IMR-90 (cell line): ENCODE measurements around the gene FARP1. TPM values are rescaled to one million over a fixed set of nuclear protein-coding genes. Genes with fewer than 3 reads are reported as not detected.

ENCODE experiments used
- ATAC-seq: fragments of 200-7000 bp; cut with Tn5 transposase; 2 replicates; pipeline ENCODE4 v1.9.1; 2020; ENCODE audit warnings: low read depth, mild to moderate bottlenecking, moderate library complexity
- BruUV-seq: library from RNA; stranded (reverse); fragments of 400-500 nt; replicated peaks from 2 replicates; lab custom pipeline; 2021; lab: Mats Ljungman, UMichigan
- CTCF ChIA-PET: fragments of 300-600 bp; formaldehyde crosslinking; extraction: SDS; loops from one replicate; lab custom pipeline; 2021; ENCODE audit warnings: antibody characterized with exemption; lab: Yijun Ruan, JAX
- POLR2A ChIA-PET: fragments of 300-600 bp; sonication (Branson Sonifier 250); formaldehyde crosslinking; loops from one replicate; lab custom pipeline; 2022; ENCODE audit warnings: antibody characterized with exemption; ENCODE audit not compliant: unreplicated experiment; lab: Charles Lee
- DNase-seq: peaks from one replicate; pipeline ENCODE4 v3.0.0; 2013
- H2AFZ ChIP-seq: replicated peaks from 2 replicates; pipeline ENCODE3; 2013; ENCODE audit warnings: low read length, mild to moderate bottlenecking; ENCODE audit not compliant: poor library complexity
- H2AK5ac ChIP-seq: 2 replicates; pipeline ENCODE4 v1.6.1; 2013; ENCODE audit warnings: low read depth, low read length, inconsistent platforms
- H2AK9ac ChIP-seq: replicated peaks from 2 replicates; pipeline ENCODE3; 2013; ENCODE audit warnings: mild to moderate bottlenecking, low read depth, low read length, moderate library complexity; ENCODE audit not compliant: poor library complexity
- H2BK120ac ChIP-seq: 2 replicates; pipeline ENCODE4 v1.6.1; 2013; ENCODE audit warnings: low read depth, low read length, inconsistent platforms
- H2BK15ac ChIP-seq: 3 replicates; pipeline ENCODE4 v1.6.1; 2013; ENCODE audit warnings: low read depth, low read length, inconsistent platforms
- H2BK20ac ChIP-seq: 2 replicates; pipeline ENCODE4 v1.6.1; 2013; ENCODE audit warnings: low read depth, mild to moderate bottlenecking, inconsistent platforms, low read length, moderate library complexity
- H2BK5ac ChIP-seq: 2 replicates; pipeline ENCODE4 v1.6.1; 2013; ENCODE audit warnings: mild to moderate bottlenecking, low read depth, low read length, inconsistent platforms; ENCODE audit not compliant: poor library complexity, severe bottlenecking
- H3K14ac ChIP-seq: replicated peaks from 2 replicates; pipeline ENCODE4 v1.6.1; 2013; ENCODE audit warnings: low read depth, low read length, inconsistent platforms
- H3K18ac ChIP-seq: 2 replicates; pipeline ENCODE4 v1.6.1; 2013; ENCODE audit warnings: low read depth, low read length, control low read depth
- H3K23ac ChIP-seq: 2 replicates; pipeline ENCODE4 v1.6.1; 2013; ENCODE audit warnings: low read depth, low read length, inconsistent platforms
- H3K27ac ChIP-seq: 2 replicates; pipeline ENCODE4 v1.5.1; 2013; ENCODE audit warnings: mild to moderate bottlenecking, control low read depth, low read length; ENCODE audit not compliant: insufficient read depth
- H3K27me3 ChIP-seq: 2 replicates; pipeline ENCODE4 v1.6.1; 2013; ENCODE audit warnings: low read length; ENCODE audit not compliant: control insufficient read depth, insufficient read depth
- H3K36me3 ChIP-seq: 2 replicates; pipeline ENCODE4 v1.6.1; 2013; ENCODE audit warnings: low read length, mixed read lengths; ENCODE audit not compliant: control insufficient read depth, insufficient read depth
- H3K4ac ChIP-seq: 2 replicates; pipeline ENCODE4 v1.6.1; 2013; ENCODE audit warnings: low read depth, low read length, inconsistent platforms
- H3K4me1 ChIP-seq: 2 replicates; pipeline ENCODE4 v1.6.1; 2013; ENCODE audit warnings: low read length, mixed read lengths; ENCODE audit not compliant: control insufficient read depth, insufficient read depth
- H3K4me2 ChIP-seq: 2 replicates; pipeline ENCODE4 v1.6.1; 2013; ENCODE audit warnings: low read depth, mild to moderate bottlenecking, control low read depth, low read length, moderate library complexity
- H3K4me3 ChIP-seq: 2 replicates; pipeline ENCODE4 v1.5.1; 2013; ENCODE audit warnings: low read depth, mild to moderate bottlenecking, control low read depth, low read length, moderate library complexity; ENCODE audit not compliant: insufficient read depth
- H3K56ac ChIP-seq: 2 replicates; pipeline ENCODE4 v1.6.1; 2013; ENCODE audit warnings: low read length, inconsistent platforms; ENCODE audit not compliant: insufficient read depth; ENCODE audit errors: extremely low read depth
- H3K79me1 ChIP-seq, 2 experiments: 2 replicates each; pipeline ENCODE4 v1.6.1; 2013; ENCODE audit warnings: low read length in 2 of 2, inconsistent platforms in 1 of 2, low read depth in 1 of 2
- H3K9ac ChIP-seq: 2 replicates; pipeline ENCODE4 v1.6.1; 2013; ENCODE audit warnings: low read depth, low read length, control low read depth
- H3K9me1 ChIP-seq: 2 replicates; pipeline ENCODE4 v1.6.1; 2013; ENCODE audit warnings: low read length, inconsistent platforms; ENCODE audit not compliant: insufficient read depth
- H3K9me3 ChIP-seq: 2 replicates; pipeline ENCODE4 v1.6.1; 2013; ENCODE audit warnings: low read length; ENCODE audit not compliant: control insufficient read depth, insufficient read depth
- H4K20me1 ChIP-seq: 2 replicates; pipeline ENCODE4 v1.6.1; 2013; ENCODE audit warnings: low read length, inconsistent platforms; ENCODE audit not compliant: insufficient read depth
- H4K5ac ChIP-seq: 2 replicates; pipeline ENCODE4 v1.6.1; 2013; ENCODE audit warnings: mild to moderate bottlenecking, low read depth, low read length, control low read depth
- H4K8ac ChIP-seq, 2 experiments: 2 replicates each; pipeline ENCODE4 v1.6.1; 2013; ENCODE audit warnings: low read depth in 2 of 2, low read length in 2 of 2, control low read depth in 1 of 2, inconsistent platforms in 1 of 2
- H4K91ac ChIP-seq: 2 replicates; pipeline ENCODE4 v1.6.1; 2013; ENCODE audit warnings: low read depth, low read length, inconsistent platforms; ENCODE audit not compliant: insufficient read depth
- CEBPB ChIP-seq: IDR thresholded peaks from 2 replicates; pipeline ENCODE4 v1.6.1; 2012; ENCODE audit warnings: low read depth, low read length, improper control_type of control experiment
- CHD1 ChIP-seq: IDR thresholded peaks from 2 replicates; pipeline ENCODE4 v1.6.1; 2012; ENCODE audit warnings: low read depth, low read length, improper control_type of control experiment
- CTCF ChIP-seq: conservative IDR thresholded peaks from 2 replicates; pipeline ENCODE4 v1.5.1; 2012; ENCODE audit warnings: mild to moderate bottlenecking, low read depth, low read length, improper control_type of control experiment
- FOS ChIP-seq: fragments of 150-350 bp; IDR thresholded peaks from 2 replicates; pipeline ENCODE4 v1.6.1; 2016; ENCODE audit warnings: low read depth, low read length
- MAFK ChIP-seq: IDR thresholded peaks from 2 replicates; pipeline ENCODE4 v1.6.1; 2012; ENCODE audit warnings: low read depth, low read length, improper control_type of control experiment
- MXI1 ChIP-seq: IDR thresholded peaks from 2 replicates; pipeline ENCODE4 v1.6.1; 2012; ENCODE audit warnings: low read depth, mild to moderate bottlenecking, low read length, moderate library complexity, borderline replicate concordance
- RAD21 ChIP-seq: IDR thresholded peaks from 2 replicates; pipeline ENCODE4 v1.6.1; 2012; ENCODE audit warnings: low read length, improper control_type of control experiment
- USF2 ChIP-seq: fragments of 150-350 bp; IDR thresholded peaks from 2 replicates; pipeline ENCODE4 v1.6.1; 2017; ENCODE audit warnings: mild to moderate bottlenecking, antibody characterized with exemption, low read length, low read depth
- WGBS, 2 experiments: methylation state at CpG; one replicate each; pipeline versions ENCODE4 v1.1.5 to v1.1.7; 2013; ENCODE audit warnings: missing lambda C conversion rate in 2 of 2; ENCODE audit not compliant: insufficient read length in 1 of 2; ENCODE audit errors: extremely low coverage in 2 of 2; 5-methylcytosine and 5-hydroxymethylcytosine counted together
- dilution Hi-C: fragments of 300-500 bp; cut with HindIII; formaldehyde crosslinking; loops from one replicate; pipeline ENCODE4 v1.14.3; 2018; ENCODE audit warnings: low sequenced_read_pairs; ENCODE audit not compliant: unreplicated experiment
- in situ Hi-C: fragments of 300-500 bp; cut with MboI; formaldehyde crosslinking; loops from 3 replicates; pipeline ENCODE4 v1.14.3; 2019; ENCODE audit warnings: low sequenced_read_pairs, inconsistent platforms, mixed read lengths
- intact Hi-C: fragments of 100-400 bp; cut with micrococcal nuclease; formaldehyde crosslinking; loops from 2 replicates; pipeline ENCODE4 v1.10.0; 2022
- polyA plus RNA-seq, 3 experiments: library from polyadenylated mRNA; depleted of rRNA; stranded (reverse); fragments of >200 nt; gene quantifications; 2 replicates each; pipeline ENCODE4 v1.2.3, GENCODE V29; 2012; ENCODE audit warnings: low replicate concordance in 1 of 3
- total RNA-seq: library from RNA; depleted of rRNA; stranded (reverse); fragments of >200 nt; gene quantifications from 2 replicates; pipeline ENCODE4 v1.2.3, GENCODE V29; 2012

FARP1 gene
- total and polyA plus RNA-seq, 2 of the 4 experiments (the other 2 are of a cell fraction): 39.6 to 57.0 TPM

DNA sequence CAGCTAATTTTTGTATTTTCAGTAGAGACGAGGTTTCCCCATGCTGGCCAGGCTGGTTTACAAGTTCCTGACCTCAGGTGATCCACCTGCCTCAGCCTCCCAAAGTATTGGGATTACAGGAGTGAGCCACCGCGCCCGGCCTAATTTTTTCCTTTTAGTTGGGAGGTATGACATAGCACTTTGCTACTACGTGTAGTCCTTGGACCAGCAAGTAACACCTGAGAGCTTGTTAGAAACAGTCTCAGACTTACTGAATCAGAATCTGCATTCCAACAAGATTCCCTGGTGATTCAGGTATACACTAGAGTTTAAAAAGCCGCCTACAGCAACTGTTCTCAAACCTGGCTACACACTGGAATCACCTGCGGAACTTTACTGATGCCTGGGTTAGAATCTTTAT, 1.8 kb upstream of the FARP1 start:
- BruUV-seq: no TSS peak
- no peak overlapping the region for H2BK15ac ChIP-seq
- H3K18ac ChIP-seq: no peak overlapping the region
- H3K9me3 ChIP-seq: no peaks in the 10 kb centered on the region
- in situ Hi-C loops (loop anchor here (10.0 to 25.0 kb wide), 4 partner anchors 254 to 696 kb away; no protein-coding TSS in a partner anchor), intact Hi-C loops (loop anchor here (5.0 to 10.0 kb wide), 5 partner anchors 114 to 534 kb away; no protein-coding TSS in a partner anchor), dilution Hi-C loops (no loop called here)
- H3K27ac ChIP-seq: no peak overlapping the region
- TF ChIP-seq CHD1 (no peak), RAD21 (no peak), MAFK (no peak), FOS (no peak), MXI1 (no peak), CEBPB (no peak), CTCF (no peak), USF2 (no peak)
- H2AFZ ChIP-seq: no peak overlapping the region
- H3K23ac ChIP-seq: no peak overlapping the region
- whole genome bisulfite sequencing, 2 experiments: no CpG with 5 or more reads among the region's 7 CpGs
- no peak overlapping the region for H3K9ac ChIP-seq
- POLR2A ChIA-PET: no interaction called here
- H3K4me1 ChIP-seq: peaks cover 3% of the 10 kb centered on the region; the same call in 1 of the 2 replicates
- H3K4ac ChIP-seq: no peak overlapping the region
- H3K14ac ChIP-seq: no peak overlapping the region
- H2BK20ac ChIP-seq: no peak overlapping the region
- no peak overlapping the region for H3K4me3 ChIP-seq
- peaks cover 21% of the 10 kb centered on the region for H4K20me1 ChIP-seq
- H3K27me3 ChIP-seq: no peaks in the 10 kb centered on the region; the same call in 1 of the 2 replicates
- DNase-seq: no peak
- CTCF ChIA-PET: no interaction called here
- H2BK120ac ChIP-seq: no peak overlapping the region
- no peak overlapping the region for H4K5ac ChIP-seq
- peaks cover 7 to 15% of the 10 kb centered on the region in 2 experiments; a peak in 3 of 4 replicates for H3K79me1 ChIP-seq
- no peak overlapping the region for H4K91ac ChIP-seq
- no peak overlapping the region for H4K8ac ChIP-seq
- H2AK5ac ChIP-seq: no peak overlapping the region
- H3K4me2 ChIP-seq: no peak overlapping the region
- no peak overlapping the region for H3K56ac ChIP-seq
- ATAC-seq: no peak
- no peaks in the 10 kb centered on the region for H3K9me1 ChIP-seq
- H2AK9ac ChIP-seq: no peak overlapping the region
- H2BK5ac ChIP-seq: no peak overlapping the region
- no peaks in the 10 kb centered on the region for H3K36me3 ChIP-seq
